NCI-H774 (cell line): ENCODE results near the gene SOCS1.

Experiments
- DNase-seq: peaks from one replicate; lab custom pipeline; 2025; lab: John Stamatoyannopoulos, UW

SOCS1 gene

DNA sequence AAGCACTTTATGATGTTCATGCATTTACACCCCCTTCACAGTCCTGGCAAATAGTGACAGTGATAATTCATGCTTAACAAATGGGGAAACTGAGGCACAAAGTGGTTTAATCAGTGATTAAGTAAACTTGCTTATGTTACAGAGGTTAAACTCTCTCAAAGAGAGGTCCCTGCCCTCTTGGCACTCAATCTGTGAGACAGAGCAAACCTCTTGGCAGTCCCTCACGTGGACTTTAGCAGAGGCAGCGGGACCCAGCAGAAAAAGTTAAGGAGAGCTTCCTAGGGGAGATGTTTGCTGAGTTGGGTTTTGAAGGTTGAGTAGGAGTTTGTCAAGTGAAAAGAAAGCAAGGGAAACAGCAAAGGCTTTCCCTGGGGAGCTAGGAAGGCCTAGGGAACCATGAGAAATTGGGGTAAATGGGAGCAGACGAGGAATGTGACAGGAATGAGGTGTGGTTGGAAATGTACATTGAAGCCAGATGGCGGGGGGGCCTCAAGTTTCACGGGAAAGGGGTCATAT is 10.7 kb downstream of the SOCS1 start:
- no peak for DNase-seq

DNA sequence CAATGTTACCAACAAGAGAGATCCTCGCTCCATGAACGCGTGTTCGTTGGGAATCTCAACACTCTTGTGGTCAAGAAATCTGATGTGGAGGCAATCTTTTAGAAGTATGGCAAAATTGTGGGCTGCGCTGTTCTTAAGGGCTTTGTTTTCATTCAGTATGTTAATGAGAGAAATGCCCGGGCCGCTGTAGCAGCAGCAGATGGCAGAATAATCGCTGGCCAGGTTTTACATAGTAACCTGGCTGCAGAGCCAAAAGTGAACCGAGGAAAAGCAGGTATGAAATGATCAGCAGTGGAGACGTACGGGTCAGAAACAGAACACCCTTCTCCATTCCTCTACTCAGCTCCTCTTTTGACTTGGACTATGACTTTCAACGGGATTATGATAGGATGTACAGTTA is 13.3 kb downstream of the SOCS1 start:
- no peak for DNase-seq

DNA sequence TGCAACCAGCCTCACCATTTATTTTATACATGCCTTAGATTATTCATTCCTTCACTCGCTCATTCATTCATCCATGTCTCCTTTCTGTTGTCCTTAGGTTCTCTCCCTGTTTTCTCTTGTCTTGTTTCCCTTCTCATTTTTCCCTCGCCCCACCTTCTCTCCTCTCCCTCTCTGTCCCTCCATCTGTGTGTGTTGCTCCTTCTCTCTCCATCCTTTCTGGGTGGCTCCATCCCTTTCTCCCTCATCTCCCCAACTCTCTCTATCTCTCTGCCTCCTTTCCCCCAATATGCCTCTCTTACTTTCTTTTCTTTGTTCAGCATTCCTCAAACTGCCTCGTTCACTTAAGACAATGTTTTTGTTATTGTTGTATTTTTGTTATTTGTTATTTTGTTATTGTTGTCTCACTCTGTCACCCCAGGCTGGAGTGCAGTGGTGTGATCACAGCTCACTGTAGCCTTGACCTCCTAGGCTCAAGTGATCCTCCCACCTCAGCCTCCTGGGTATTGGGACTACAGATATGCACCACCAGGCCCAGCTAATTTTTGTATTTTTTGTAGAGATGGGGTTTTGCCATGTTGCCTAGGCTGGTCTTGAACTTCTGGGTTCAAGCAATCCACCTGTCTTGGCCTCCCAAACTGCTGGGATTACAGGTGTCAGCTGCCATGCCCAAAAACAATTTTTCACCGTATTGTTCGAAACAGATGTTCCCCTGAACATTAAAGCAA is 14.4 kb downstream of the SOCS1 start:
- no peak for DNase-seq

DNA sequence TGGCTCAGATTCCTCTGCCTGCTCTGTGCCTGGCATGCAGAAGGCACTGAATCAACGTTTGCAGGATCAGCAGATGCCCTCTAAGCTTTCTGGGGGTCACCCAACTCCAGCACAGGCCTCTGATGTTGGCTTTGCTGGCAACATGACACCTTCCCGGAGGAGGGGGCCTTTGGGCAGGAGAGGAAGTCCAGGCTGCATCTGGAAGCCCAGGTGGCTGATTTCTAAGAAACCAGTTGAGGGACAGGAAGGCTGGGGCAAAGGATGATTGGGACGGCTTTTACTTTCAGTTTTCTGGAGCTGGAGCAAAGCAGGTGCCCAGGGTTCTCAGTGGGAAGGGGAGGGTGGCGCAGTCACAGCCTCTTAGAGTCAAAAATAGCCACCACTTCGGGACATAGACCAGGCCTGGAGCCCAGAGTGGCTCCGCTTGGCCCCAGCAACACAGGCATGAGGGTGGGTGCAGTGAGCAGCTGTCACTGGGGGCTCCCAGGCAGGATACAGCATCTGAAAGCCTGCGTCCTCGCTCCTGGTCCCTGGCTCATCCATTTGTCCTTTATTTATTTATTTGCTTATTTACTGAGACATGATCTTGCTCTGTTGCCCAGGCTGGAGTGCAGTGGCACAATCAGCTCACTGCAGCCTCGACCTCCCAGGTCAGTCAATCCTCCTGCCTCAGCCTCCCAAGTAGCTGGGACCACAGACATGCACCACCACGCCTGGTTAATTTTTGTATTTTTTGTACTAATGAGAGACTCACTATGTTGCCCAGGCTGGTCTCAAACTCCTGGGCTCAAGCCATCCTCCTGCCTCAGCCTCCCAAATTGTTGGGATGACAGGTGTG is 15.1 kb downstream of the SOCS1 start:
- DNase-seq = no peak

DNA sequence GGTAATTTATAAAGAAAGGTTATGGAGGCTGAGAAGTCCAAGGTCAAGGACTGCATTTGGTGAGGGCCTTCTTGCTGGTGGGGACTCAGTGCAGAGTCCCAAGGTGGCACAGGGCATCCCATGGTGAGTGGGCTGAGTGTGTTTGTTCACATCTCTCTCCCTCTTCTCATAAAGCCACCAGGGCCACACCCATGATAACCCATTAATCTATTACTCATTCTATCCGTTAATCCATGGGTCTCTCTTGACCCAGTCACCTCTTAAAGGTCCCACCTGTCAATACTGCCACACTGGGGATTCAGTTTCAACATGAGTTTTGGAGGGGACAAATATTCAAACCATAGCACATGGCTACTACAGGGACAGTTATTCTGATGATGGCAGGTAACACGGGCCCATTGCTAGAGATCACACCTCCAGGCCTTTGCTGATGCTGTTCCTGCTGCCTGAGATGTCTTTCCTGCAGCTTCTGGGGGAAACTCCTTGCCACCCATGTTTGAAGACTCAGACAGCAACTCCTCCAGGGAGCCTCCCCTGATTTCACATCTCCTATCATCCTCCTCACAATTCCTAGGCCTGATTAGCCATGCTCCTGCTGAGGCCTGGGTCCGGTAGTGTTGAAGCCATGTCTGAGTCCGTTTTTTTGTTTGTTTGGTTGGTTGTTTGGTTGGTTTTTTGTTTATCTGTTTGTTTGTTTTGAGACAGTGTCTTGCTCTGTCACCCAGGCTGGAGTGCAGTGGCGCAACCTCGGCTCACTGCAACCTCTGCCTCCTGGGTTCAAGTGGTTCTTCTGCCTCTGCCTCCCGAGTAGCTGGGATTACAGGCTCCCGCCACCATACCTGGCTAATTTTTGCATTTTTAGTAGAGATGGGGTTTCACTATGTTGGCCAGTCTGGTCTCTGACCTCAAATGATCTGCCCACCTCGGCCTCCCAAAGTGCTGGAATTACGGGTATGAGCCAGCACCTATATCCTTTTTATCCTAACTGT is 16.1 kb downstream of the SOCS1 start:
- no peak for DNase-seq

DNA sequence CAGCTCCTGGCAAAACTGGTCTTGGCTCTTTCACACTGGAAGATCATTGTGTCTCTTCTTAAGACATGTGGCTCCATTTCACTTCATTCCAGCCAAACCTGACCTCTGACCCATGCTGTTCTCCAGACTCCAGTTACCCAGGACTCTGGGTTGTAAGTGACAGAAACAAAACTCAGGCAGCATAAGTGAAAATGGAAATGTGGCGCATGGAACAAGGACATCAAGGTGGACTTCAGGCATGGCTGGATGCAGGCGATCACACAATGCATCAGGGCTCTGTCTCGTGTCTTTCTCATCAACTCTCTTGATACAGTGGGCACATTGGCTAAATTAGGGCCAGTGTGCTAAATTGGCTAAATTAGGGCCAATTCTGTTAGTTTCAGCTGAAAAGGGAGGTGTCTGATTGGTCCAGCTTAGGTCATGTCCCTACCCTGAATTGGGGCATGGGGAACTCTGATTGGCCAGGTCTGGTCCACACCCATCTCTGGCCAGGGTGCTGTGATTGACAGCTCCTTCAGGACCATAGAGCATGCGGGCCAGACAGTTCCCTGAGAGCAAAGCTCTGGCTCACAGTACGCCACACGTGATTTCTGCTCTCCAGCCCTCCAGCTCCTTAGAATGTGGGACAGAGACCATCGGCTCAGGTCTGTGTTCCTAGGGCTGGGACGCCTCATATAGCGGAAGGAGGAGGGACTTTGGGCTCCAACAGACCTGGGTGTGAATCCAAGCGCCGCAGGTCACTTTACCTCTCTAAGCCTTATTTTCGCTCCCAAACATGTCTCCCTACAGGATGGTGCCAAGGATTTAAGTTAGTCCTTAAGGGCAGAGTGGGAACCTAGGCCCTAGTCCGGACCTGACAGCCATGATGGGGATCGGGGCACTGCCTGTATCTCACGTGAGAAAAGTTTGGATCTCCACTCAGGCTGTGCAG is 17.5 kb downstream of the SOCS1 start:
- DNase-seq = no peak

DNA sequence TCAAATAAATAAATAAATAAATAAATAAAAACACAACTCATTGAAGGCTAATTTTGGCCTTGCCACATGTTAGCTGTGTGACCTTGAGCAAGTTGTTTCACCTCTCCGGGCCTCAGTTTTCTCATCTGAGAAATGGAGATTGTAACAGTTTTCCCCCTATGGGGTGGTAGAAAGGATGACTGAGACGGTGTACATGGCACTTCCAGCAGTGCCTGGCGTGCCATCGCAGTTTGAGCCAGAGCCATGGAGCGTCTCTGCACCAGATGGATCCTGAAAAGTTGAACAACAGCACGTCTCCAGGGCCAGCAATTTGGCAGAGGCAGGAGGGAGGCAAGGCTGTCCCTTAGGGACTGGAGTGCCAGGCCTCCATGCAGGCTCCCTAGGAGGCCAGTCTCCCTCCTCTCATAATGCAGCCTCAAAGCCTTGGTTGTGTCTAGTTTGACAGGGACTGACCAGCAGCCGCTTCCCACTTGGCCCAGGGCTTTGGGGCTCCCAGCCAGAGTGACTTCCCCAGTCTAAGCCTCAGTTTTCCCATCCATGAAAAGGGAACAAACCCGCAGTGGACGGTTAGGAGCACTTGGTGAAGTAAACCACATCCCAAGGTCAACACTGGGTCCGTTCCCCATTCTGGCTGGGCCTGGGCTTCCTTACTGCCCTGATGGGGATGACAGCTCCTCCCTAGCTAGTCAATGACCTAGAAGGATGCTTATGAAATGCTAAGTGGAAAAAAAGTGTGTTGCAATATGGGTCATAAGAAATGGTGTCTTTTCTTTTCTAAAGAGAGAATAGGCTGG is 19.3 kb downstream of the SOCS1 start:
- no peak for DNase-seq

DNA sequence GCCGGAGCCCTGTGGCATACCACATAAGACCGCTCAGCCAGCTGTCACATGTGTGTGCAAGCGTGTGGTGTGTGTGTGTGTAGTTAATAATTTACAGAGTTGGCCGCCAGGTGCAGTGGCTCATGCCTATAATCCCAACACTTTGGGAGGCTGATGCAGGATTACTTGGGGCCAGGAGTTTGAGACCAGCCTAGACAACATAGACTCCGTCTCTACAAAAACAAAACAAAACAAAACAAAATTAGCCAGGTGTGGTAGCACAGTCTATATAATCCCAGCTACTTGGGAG is 20.4 kb downstream of the SOCS1 start:
- DNase-seq = no peak

DNA sequence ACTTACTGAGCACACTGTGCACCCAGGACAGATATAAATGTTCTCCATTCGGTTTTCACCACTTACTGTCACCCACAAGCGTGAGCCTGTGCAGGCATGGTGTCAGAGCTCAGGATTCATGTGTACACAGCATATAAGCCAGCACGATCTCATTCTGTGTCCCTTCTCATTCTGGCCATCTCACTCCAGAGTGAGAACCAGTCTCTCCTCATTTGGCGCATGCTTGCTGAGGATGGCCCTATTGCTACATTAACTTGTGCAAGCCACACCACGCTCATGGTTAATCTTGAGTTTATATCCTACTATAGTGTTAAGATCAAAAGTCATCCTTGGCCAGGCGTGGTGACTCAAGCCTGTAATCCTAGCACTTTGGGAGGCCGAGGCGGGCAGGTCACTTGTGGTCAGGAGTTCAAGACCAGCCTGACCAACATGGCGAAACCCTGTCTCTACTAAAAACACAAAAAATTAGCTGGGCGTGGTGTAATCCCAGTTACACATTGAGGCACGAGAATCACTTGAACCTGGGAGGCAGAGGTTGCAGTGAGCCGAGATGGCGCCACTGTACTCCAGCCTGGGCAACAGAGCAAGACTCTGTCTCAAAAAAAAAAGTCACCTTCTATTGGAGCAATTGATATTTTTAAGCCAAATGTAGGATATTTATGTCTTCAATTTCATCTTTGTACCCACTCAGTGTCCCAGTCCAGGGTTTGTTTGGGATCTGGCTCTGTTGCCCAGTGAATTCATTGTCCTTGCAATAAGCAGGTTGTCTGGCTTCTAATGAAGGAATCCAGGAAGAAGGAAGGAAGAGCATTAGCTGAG is 20.9 kb downstream of the SOCS1 start:
- no peak for DNase-seq

DNA sequence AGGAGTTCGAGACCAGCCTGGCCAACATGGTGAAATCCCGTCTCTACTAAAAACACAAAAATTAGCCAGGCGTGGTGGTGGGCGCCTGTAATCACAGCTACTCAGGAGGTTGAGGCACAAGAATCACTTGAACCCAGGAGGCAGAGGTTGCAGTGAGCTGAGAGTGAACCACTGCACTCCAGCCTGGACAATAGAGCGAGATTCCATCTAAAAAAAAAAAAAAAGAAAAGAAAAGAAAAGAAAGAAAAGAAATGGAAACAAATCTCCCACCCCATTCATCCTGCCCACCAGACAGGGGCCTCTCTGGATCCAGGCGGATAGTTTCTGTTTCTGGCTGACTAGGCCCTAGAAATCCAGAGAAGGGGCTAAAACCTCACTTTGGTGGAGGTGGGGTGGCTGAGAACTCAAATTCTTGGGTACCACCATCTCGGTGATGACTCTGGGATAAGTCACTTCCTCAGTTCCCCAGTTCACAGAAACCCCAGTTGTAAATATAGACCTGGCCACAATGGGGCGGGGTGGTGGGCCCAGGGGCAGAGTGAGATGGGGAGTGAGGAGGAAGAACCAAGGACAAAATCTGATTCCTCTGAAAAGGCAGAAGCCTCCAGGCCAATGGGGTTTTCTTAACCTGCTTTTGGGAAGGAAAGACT is 22.2 kb downstream of the SOCS1 start:
- DNase-seq = no peak

DNA sequence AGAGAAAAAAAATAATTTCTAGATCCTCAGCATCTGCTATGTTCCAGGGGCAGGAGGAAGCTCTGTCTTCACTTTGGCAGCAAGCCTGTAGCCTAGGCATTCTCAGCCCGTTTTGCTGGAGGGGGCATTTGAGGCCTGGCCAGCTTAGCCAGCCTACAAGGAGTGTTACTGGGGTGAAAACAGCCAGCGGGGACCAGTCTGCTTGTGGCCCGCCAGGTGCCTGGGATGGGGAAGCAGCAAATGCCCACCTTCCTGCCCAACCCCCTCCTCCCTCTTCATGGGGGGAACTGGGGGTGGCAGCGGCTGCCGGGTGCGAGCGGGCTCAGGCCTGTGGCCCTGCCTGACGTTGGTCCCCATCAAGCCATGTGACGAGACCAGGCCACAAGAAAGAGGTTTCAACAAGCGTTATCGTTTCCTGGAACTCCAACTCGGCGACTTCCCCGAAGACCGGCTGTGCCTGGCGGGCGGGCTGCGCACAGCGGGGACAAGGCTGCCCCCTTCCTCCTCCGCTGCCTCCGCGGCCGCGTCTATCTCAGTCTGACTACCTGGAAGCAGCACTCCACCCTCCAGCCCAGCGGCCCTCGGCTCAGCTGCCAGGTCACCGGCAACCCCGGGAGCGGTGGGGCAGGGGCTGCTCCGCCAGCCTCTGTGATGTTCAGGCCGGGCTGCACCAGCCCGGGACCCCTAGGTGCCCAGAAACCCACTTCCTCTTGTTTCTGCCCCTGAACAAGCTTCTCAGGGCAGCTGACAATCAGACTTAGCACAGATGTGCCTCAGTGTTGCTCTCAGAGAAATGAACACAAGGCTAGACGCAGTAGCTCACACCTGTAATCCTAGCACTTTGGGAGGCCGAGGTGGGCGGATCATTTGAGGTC is 22.9 kb downstream of the SOCS1 start:
- no peak for DNase-seq

DNA sequence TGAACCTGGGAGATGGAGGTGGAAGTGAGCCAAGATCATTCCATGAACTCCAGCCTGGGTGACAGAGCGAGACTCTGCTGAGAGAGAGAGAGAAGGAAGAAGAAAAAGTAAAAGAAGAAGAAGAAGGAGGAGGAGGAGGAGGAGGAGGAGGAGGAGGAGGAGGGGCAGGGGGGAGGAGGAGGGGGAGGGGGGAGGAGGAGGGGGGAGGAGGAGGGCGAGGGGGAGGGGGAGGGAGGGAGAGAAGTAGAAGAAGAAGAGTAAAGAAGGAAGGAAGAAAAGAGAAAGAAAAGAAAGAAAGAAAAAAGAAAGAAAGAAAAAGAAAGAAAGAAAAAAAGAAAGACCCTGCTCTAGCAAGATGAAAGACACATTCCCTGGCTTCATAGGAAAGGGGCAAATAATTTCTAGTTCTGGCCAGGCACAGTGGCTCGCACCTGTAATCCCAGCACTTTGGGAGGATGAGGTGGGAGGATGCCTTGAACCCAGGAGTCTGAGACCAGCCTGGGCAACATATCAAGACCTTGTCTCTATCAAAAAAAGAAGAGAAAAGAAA is 23.6 kb downstream of the SOCS1 start:
- DNase-seq = no peak

DNA sequence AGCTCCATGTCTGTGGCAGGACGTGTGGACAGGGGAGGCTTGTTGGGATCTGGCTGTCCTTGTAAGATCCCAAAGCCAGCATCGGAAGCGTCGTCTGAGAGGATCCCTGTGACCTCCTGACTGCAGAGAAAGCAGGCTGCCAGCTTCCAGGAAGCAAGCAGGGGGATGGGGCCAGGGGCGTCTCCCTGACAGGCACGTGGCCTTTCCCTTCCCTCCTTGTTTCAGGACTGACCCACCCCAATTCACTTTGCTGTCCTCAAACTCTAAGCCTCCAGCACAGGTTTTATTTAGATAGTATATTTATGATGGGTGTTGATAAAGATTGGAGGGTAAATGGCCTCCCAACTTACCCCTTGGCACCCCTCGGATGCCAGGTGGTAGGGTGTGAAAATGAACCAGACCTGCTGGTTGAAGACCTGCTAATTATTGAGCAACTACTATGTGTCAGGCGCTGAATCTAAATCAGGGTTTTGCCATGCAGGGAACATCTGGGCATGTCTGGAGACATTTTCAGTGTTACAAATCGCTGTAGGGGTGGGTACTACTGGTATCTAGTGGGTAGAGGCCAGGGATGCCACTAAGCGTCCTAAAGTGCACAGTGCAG is 24.5 kb downstream of the SOCS1 start:
- DNase-seq = no peak

DNA sequence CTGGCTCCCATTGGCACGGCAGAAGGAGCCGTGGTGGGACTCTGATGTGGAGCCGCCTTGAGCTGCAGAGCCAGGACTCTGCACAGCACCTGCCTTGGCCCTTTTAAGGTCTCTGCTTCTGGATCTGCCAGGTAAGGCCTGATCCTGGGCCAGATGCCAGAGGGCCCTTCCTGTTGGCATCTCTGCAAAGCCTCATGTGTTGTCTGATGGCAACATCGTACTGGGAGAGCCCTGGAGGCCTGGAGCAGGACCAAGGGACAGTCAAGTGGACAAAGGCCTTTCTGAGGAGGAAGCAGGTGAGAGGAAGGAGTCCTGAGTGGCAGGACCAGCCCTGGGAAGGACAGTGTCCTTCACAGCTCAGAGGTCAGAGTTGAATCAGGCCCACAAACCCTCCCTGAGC is 26.1 kb downstream of the SOCS1 start:
- DNase-seq = no peak

DNA sequence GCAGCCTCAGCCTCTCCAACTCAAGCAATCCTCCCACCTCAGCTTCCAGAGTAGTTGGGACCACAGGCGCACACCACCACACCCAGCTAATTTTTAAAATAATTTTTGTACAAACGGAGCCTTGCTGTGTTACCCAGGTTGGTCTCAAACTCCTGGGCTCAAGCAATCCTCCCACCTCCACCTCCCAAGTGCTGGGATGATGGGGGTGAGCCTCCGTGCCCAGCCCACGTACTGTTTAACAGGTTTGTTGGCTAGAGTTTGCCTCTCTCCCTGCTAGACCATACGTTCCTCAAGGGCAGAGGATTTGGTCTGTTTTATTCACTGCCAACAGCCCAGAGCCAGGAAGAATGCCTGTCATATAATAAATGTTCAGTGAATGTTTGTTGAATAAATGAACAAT is 26.6 kb downstream of the SOCS1 start:
- DNase-seq = no peak

DNA sequence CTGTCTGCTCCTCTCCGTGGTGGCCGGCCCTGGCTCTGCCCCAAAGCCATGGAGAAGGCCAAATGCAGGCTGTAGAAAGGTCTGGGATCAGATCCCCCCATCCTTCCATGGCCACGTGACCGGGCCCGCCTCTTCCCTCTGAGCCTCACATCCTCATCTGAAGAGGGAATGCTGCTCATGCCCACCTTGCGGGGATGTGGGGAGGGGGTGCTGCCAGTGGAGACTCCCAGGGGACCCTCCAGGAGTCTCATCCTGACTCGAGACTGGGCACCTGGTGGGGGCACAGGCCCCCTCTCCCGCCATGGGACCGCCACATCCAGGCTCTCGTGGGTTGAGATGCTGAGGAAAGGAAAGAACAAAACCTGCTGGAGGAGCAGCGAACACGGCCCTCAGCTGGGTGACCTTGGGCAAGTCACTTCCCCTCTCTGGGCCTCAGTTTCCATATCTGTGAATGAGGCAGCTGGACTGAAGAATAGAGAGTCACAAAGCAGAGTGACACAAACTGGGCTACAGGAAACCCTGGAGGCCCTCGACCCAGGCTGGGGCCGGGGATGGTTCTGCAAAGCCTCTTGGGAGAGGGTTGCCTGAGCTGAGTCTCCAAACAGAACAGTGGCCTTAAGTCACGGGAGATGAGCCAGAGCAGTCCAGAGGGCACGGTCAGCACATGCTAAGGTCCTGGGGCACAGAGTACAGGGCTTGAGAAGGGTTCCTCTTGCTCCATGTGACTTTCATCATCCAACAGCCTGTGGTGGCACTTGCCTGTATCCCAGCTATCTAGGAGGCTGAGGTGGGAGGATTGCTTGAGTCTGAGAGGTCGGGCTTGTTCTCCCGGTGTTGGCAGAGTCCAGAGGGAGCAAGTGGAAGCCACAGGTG is 30.1 kb downstream of the SOCS1 start:
- no peak for DNase-seq
